HPDE6-E6E7 (cell line): ENCODE measurements around the gene FLNB.
"Not testable (repeated sequence)": the region's sequence is repeated elsewhere in the genome, so short reads cannot be mapped to it uniquely, and the experiment has no call there.

ENCODE experiments used
- DNase-seq: peaks from one replicate; pipeline ENCODE4 v3.0.0; 2011; ENCODE audit warnings: missing footprints; ENCODE audit errors: extremely low spot score

Gene FLNB

DNA sequence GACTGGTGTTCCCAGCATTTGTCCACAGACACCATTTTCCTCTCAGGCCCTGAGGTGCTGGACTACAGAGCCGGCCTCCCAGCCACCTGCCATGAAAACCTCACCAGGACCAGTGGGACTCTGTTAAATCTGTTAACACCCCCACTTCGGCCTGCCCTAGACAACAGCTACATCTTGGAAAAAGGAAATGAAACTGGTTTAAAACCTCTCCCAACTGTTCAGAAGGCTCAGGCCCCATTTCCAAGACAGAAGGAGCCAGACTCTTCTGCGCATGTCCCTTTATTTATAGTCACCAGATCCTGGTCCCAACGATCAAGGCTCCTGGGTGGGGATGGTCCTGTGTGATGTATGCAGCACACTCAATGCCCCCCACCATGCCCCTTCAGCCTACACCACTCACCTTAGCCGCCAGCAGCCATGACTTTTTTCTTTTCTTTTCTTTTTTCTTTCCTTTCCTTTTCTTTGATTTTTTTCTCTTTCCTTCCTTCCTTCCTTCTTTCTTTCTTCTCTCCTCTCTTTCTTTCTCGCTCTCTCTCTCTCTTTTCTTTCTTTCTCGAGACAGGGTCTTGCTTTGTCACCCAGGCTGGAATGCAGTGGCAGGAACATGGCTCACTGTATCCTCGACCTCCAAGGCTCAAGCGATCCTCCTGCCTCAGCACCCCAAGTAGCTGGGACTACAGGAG, 25.5 kb upstream of the FLNB start:
- DNase-seq: no peak

- DNase-seq: no peak
These were observed 24.3 kb upstream of the FLNB start for GRCh38 chr3:57983734-57984518.

- DNase-seq: no peak
These were observed 22.8 kb upstream of the FLNB start for GRCh38 chr3:57985176-57985983.

DNA sequence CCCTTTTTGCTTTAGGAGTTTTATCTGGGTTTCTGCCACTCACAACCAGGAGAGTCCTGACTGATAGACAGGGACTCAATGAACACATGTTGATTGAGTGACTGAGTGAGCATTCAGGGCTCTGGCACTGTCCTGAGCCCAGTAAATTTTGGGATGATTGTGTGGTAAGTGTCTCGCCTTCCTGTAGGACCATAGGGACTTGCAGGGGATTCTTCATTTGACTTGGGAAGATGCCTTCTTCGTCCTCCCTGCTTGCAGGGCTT, 22.3 kb upstream of the FLNB start:
- no peak for DNase-seq

DNA sequence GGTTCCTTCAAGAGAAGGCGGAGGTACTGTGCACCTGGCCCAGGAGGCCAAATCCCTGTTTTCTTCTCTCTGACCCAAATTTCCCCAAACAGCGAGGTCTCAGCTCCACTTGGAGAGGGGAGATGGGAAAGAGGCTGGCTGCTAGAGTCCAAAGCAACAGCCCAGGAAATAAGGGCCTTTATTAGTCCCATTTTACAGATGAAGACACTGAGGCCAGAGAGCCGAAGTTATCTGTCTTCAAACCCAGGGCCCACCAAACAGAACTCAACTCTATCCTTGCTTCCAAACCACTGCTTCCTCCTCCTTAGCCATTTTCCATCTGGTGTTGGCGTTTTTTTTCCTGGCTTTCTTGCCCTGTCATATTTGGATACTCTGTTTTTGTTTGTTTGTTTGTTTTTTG, 22.0 kb upstream of the FLNB start:
- DNase-seq: no peak

DNA sequence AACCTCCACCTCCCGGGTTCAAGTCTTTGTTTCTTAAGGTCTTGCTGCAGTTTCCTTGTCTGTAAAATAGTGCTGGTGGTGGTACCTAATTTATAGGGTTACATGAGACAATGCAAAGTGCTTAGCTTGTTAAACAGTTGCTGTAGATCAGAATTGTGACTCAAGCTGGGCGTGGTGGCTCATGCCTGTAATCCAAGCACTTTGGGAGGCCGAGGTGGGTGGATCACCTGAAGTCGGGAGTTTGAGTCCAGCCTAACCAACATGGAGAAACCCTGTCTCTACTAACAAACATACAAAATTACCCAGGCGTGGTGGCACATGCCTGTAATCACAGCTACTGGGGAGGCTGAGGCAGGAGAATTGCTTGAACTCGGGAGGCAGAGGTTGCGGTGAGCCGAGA, 19.0 kb upstream of the FLNB start:
- DNase-seq: not testable (repeated sequence)

- DNase-seq: no peak
These were observed 18.6 kb upstream of the FLNB start for GRCh38 chr3:57989646-57990045.

DNA sequence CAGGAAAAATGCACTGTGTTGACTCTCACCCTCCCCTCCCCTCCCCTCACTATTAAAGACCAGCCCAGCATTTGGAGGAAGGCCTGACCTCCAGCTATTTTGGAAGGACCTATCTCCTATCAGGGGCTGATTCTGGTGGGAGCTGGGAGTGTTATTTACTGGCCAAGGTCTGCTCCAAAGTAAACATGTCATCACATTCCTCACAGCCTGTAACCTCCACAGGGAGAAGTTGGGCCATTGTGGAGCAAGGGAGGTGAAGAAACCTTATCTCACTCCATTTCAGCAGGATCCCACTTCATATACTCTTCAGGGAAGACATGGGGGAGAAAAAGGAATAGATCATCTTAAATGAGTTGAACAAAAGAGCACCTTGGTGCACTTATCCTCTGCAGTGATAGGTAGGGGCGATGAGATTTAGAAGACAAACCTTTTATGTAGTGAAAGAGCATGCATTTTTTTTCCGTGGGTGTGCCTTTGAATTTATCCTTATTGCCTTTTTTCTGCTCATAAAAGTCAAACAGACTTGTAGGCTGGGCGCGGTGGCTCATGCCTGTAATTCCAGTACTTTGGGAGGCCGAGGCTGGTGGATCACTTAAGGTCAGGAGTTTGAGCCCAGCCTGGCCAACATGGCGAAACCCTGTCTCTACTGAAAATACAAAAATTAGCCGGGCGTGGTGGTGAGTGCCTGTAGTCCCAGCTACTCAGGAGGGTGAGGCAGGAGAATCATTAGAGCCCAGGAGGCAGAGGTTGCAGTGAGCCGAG, 15.6 kb upstream of the FLNB start:
- no peak for DNase-seq

DNA sequence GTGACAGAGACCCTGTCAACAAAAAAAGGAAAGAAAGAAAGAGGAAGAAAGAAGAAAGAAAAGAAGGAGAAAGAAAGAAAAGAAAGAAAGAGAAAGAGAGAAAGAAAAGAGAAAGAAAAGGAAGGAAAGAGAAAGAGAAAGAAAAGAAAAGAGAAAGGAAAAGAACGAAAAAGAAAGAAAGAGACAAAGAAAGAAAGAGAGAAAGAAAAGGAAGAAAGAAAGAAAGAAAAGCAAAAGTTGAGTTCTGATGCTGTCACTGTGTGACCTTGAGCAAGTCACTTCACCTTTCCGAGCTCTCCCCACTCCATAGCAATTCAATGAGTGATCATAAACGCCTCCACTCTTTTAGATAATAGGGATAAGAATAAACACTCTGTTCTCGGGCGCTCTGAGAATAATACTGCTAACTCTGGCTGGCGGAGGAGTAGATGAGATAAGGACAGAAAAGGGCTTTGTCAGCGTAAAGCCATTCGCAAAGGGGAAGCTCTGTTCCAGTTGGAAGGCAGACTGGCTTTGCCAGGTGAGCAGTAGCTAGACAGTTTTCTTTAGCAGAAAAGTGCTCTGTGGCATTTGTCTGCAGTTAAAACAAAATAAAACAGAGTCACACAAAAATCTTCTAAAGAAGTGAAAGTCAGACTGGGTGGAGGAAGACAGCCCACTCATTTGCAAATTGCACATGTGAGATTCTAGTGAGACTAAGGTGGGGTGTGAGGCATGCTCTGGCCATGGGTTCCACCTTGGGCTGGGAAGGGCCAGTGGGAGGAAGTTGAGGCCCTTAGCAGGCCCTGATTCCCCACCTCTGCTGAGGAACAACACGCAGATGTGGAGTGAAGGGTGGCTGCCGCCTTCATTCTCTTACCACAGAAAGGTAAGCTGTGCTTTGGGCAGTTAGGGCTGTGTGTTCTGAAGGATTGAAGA, 9.6 kb upstream of the FLNB start:
- DNase-seq: no peak

DNA sequence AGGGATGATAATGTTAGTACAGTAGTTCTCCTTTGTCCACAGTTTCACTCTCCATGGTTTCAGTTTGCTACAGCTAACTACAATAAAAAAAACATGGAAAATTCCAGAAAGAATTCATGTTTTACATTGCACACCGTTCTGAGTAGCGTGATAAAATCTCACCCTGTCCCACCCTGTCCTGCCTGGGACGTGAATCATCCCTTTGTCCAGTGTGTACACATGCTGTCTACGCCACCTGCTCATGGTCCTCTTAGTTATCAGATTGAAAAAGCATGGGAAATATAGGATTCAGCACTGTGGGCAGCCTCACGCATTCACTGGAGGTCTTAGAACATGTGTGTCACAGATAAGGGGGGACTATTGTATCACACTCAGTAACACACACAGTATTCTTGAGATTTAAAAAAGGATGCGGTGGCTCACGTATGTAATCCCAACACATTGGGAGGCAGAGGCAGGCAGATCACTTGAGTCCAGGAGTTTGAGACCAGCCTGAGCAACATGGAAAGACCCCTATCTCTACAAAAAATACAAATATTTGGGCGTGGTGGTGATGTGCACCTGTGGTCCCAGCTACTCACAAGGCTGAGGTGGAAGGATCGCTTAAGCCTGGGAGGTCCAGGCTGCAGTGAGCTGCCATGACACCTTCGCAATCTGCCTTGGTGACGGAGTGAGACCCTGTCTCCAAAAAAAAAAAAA, 8.7 kb upstream of the FLNB start:
- no peak for DNase-seq

GRCh38 chr3:58000306-58001085, 7.7 kb upstream of the FLNB start:
- DNase-seq: no peak

- DNase-seq: no peak
These were observed 7.1 kb upstream of the FLNB start for GRCh38 chr3:58001086-58001467.

DNA sequence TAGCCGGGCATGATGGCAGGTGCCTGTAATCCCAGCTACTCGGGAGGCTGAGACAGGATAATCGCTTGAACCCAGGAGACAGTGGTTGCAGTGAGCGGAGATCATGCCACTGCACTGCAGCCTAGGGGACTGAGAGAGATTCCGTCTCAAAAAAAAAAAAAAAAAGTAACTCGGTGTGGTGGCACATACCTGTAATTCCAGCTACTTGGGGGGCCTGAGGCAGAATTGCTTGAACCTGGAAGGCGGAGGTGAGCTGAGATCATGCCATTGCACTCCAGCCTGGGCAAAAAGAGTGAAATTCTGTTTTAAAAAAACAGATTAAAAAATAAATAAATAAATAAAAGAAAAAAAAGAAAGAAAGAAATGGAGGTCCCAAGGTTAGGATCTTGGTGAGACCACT, 6.2 kb upstream of the FLNB start:
- DNase-seq: no peak

GRCh38 chr3:58003093-58003492, 5.1 kb upstream of the FLNB start:
- DNase-seq: no peak

DNA sequence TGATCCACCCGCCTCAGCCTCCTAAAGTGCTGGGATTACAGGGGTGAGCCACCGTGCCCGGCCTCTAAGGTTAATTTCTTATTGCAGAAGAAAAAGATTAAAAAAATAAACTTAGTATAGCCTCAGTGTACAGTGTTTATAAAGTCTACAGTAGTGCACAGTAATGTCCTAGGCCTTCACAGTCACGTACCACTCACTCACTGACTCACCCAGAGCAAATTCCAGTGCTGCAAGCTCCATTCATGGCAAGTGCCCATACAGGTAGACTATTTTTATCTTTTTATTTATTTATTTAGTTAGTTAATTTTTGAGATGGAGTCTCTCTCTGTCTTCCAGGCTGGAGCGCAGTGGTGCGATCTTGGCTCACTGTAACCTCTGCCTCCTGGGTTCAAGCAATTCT, 3.2 kb upstream of the FLNB start:
- DNase-seq: no peak

DNA sequence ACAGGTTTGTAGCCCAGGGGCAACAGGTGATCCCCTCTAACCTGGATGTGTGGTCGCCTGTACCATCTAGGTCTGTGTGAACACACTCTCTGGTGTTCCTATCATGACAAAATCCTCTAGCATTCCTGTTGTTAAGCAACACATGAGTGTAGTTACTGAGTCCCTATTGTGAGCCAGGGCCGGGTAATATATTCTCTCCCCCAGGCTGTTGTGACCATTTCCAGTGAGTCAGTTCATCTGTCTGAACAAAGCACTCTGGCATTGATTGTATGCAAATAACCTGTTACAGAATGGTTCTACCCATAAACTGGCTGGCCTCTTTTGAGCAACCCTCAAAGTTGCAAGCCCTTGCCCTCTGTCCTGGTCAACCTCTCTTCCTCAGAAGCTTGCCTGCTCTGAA, 2.6 kb upstream of the FLNB start:
- DNase-seq: no peak

DNA sequence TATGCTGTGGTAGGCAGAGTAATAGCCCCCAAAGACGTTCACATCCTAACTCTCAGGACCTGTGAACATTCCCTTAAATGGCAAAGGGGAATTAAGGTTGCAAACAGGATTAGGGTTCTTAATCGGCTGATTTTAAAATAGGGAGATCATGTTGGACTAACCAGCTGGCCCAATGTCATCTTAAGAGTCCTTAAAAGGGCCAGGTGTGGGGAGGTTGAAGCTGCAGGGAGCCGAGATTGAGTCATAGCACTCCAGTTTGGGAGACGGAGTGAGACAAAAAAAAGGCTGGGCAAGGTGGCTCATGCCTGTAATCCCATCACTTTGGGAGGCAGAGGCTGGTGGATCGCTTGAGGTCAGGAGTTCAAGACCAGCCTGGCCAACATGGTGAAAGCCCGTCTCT, 1.6 kb upstream of the FLNB start:
- DNase-seq: no peak

DNA sequence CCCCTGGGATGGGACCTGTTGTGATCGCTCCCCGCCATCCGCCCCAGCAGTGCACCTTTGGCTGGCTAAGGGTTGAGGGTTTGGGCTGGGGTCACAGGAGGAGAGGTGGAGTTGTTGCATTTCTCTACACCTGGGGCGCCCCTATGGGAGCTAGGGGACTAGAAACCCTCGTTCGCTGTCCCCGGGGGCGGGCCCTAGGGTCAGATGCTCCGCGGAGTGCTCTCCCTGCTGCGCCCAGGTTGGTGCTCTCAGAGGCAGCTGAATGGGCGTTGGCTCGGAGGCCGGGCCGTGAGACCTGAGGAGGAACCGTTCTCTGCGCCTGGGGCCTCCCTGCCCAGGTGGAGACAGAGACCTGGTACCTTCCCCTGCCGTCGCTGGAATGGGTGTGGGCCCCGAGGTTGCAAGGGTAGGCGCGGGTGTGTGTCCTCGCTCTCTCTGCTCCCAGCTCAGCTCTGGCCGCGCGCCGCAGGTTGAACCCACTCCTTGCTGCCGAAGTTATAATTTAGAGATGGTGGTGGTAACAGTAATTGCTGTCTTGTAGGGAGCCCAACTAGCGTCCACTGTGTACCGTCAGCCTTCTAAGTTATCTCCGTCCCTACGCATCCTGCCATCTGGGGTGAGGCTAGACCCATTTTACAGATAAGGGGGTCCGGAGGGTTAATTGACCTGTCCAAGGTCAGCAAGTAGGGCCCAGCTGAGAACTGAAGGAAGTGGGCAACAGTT, 965 bp downstream of the FLNB start:
- no peak for DNase-seq
